Muscle of leg (tissue), 11 donors: ENCODE data around the gene SLIT3. TPM values are rescaled to one million over a fixed set of nuclear protein-coding genes. Genes with fewer than 3 reads are reported as not detected.

ENCODE experiments used
- DNase-seq: peaks from one replicate; pipeline ENCODE4 v3.0.0; 2013
- H3K27ac ChIP-seq: one replicate; pipeline ENCODE4 v1.5.1; 2013; ENCODE audit warnings: mild to moderate bottlenecking, low read length, control low read depth
- H3K27me3 ChIP-seq: one replicate; pipeline ENCODE4 v1.6.1; 2013; ENCODE audit warnings: low read length; ENCODE audit not compliant: control insufficient read depth, insufficient read depth
- H3K36me3 ChIP-seq: one replicate; pipeline ENCODE4 v1.6.1; 2013; ENCODE audit warnings: low read length; ENCODE audit not compliant: control insufficient read depth, insufficient read depth
- H3K4me1 ChIP-seq: one replicate; pipeline ENCODE4 v1.6.1; 2013; ENCODE audit warnings: low read length; ENCODE audit not compliant: control insufficient read depth, insufficient read depth
- H3K4me3 ChIP-seq: one replicate; pipeline ENCODE4 v1.5.1; 2013; ENCODE audit warnings: low read length, control low read depth
- H3K9me3 ChIP-seq: replicated peaks from 2 replicates; pipeline ENCODE4 v1.6.1; 2013; ENCODE audit warnings: low read depth, low read length; ENCODE audit not compliant: control insufficient read depth
- WGBS: methylation state at CpG from one replicate; pipeline ENCODE4 v1.1.5; 2013; ENCODE audit warnings: missing lambda C conversion rate; ENCODE audit not compliant: insufficient coverage; 5-methylcytosine and 5-hydroxymethylcytosine counted together
- polyA plus RNA-seq, 8 donors: library from polyadenylated mRNA; unstranded; fragments of 120-200 nt; gene quantifications; one replicate each; pipeline versions ENCODE4 v1.2.1 to v1.2.3, GENCODE V29; 2013; ENCODE audit warnings: inconsistent platforms in 1 of 8, low replicate concordance in 1 of 8; ENCODE audit not compliant: insufficient read length in 8 of 8, insufficient read depth in 1 of 8
- total RNA-seq: library from RNA; stranded (reverse); fragments of 120-200 nt; gene quantifications from one replicate; pipeline ENCODE4 v1.2.4, GENCODE V29; 2013

Gene SLIT3
- total and polyA plus RNA-seq, 9 donors, result 5.2 to 36.4 (median 12.2) TPM

- Histone ChIP-seq H3K9me3 (peaks cover 5% of the 10 kb centered on the region), H3K4me1 (peaks cover 3% of the 10 kb centered on the region), H3K27me3 (no peaks in the 10 kb centered on the region), H3K27ac (no peak overlapping the region), H3K36me3 (no peaks in the 10 kb centered on the region), H3K4me3 (no peak overlapping the region)
- DNase-seq, result no peak
- WGBS, result 80% methylated on average over 2 of the region's 7 CpGs
These were observed 206.1 kb downstream of the SLIT3 start for GRCh38 chr5:169094586-169095409.

DNA sequence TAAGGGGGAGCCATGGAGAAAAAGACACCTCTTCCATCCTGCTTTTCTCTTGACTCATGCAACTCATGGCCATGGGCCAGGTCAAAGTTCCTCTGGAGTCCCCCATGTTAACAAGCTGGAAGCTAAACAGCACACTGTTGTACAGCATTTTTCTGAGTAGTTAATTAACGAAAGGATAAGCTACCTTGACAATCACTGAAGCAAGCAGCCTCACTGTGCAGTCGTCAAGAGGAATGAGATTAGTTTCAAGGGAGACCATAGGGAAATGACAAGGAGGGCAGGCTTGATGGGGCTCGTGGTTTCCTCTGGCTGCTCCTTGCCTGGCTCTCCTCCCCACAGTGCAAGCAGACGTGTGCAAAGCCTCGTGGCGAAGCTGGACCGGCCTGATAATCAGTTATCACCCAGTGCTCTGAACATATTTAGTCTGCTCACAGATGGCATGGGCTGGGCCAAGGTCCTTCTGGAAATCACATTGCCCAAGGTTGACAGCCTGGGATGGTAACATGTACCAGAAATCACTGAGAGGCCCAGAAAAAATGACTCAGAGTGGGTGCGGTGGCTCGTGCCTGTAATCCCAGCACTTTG is 209.5 kb downstream of the SLIT3 start:
- DNase-seq, result no peak
- peaks cover 5% of the 10 kb centered on the region for H3K9me3 ChIP-seq
- peaks cover 2% of the 10 kb centered on the region for H3K27me3 ChIP-seq
- no peaks in the 10 kb centered on the region for H3K4me1 ChIP-seq
- 79% methylated on average over 7 of the region's 9 CpGs for WGBS
- no peak overlapping the region for H3K4me3 ChIP-seq
- H3K27ac ChIP-seq, result no peak overlapping the region
- no peaks in the 10 kb centered on the region for H3K36me3 ChIP-seq

DNA sequence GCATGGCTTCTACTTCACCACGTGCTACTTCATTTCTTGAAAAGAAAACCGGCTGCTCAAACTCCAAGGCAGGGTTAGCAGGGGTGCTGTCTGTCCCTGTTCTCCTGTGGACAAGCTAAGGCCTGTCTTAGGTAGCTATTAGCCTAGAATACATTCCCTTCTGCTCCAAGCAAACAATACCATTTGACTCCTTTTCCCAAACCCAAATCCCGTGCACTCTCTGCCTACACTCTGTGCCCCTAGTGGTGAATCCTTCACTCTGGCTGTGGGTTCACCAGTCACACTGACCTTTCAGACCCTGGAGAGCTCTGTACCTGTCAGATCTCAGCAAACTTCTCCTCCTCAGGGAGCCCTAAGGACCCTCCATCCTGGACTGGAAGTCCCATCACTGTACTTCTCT is 211.6 kb downstream of the SLIT3 start:
- DNase-seq, result no peak
- 71% methylated on average over 2 of the region's 3 CpGs for WGBS
- Histone ChIP-seq H3K36me3 (no peaks in the 10 kb centered on the region), H3K4me1 (no peaks in the 10 kb centered on the region), H3K27ac (no peak overlapping the region), H3K27me3 (peaks cover 2% of the 10 kb centered on the region), H3K9me3 (peaks cover 5% of the 10 kb centered on the region), H3K4me3 (no peak overlapping the region)

- Histone ChIP-seq H3K4me3 (no peak overlapping the region), H3K4me1 (no peaks in the 10 kb centered on the region), H3K9me3 (peaks cover 5% of the 10 kb centered on the region), H3K27me3 (peaks cover 2% of the 10 kb centered on the region), H3K27ac (no peak overlapping the region), H3K36me3 (no peaks in the 10 kb centered on the region)
- WGBS, result 83% methylated on average over 6 of the region's 11 CpGs
- no peak for DNase-seq
These were observed 212.8 kb downstream of the SLIT3 start for GRCh38 chr5:169088028-169088725.

GRCh38 chr5:169085636-169086035 is 215.3 kb downstream of the SLIT3 start:
- Histone ChIP-seq H3K27me3 (peaks cover 2% of the 10 kb centered on the region), H3K27ac (no peak overlapping the region), H3K4me1 (no peaks in the 10 kb centered on the region), H3K9me3 (peaks cover 3% of the 10 kb centered on the region), H3K4me3 (no peak overlapping the region), H3K36me3 (no peaks in the 10 kb centered on the region)
- WGBS, result 71% methylated on average over 8 of the region's 8 CpGs
- no peak for DNase-seq

DNA sequence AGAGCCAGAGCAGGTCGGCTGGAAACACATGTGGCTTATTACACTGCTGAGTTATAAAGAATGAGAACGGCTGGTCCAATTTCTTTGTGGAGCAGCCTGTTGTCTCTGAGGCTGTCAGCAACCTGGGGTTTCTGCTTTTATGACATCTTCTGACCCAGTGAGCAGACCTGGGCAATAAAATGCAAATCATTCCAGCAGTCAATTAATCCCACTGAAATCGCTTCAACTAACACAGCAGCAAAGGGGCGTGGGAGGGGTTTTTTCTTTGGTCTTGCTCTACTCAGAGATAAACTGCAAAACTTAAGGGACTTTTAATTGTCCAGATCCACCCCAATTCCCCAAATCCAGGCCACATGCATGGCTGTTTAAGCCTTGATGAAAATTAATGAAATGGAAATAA is 215.7 kb downstream of the SLIT3 start:
- Histone ChIP-seq H3K9me3 (no peaks in the 10 kb centered on the region), H3K4me3 (no peak overlapping the region), H3K27me3 (peaks cover 2% of the 10 kb centered on the region), H3K4me1 (no peaks in the 10 kb centered on the region), H3K27ac (no peak overlapping the region), H3K36me3 (no peaks in the 10 kb centered on the region)
- no CpG with 5 or more reads among the region's 4 CpGs for WGBS
- no peak for DNase-seq

- no peak for DNase-seq
- H3K27ac ChIP-seq, result no peak overlapping the region
- peaks cover 2% of the 10 kb centered on the region for H3K27me3 ChIP-seq
- no peaks in the 10 kb centered on the region for H3K9me3 ChIP-seq
- no peak overlapping the region for H3K4me3 ChIP-seq
- H3K4me1 ChIP-seq, result no peaks in the 10 kb centered on the region
- no peaks in the 10 kb centered on the region for H3K36me3 ChIP-seq
- WGBS, result 29% methylated on average over 3 of the region's 4 CpGs
These were observed 216.2 kb downstream of the SLIT3 start for GRCh38 chr5:169084775-169085174.

DNA sequence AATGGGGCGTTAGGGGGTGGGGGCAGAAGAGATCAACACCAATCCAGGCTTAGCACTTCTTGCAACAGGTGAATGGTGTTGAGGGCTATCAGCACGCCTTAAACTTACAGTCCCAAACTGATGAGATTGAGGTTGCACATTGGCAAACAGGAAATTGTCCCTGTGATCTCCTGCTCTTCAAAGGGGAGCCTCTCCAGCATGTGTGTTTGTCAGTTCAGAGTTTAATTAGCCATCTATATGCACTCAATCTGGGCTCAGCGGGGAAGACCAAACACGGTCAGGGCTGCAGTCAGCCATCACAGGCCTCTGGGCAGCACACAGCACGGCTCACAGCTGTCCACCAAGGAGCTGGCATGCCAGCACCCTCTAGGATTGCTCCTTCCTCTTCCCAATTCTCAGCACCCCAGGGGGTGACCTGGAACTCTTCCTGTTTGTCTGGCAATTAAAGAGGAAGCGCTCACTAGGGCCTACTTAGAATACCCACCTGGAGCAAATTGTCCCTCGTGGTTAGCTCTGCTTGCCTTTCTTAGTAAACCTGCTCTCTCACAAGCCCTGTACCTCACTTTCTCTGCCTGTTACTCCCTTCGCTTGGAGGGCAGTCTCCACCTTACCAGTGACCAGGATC is 217.4 kb downstream of the SLIT3 start:
- Histone ChIP-seq H3K4me3 (no peak overlapping the region), H3K4me1 (no peaks in the 10 kb centered on the region), H3K27me3 (peaks cover 2% of the 10 kb centered on the region), H3K9me3 (no peaks in the 10 kb centered on the region), H3K27ac (no peak overlapping the region), H3K36me3 (no peaks in the 10 kb centered on the region)
- 72% methylated on average over 6 of the region's 8 CpGs for WGBS
- DNase-seq, result no peak

- no peaks in the 10 kb centered on the region for H3K27me3 ChIP-seq
- 33% methylated on average over 4 of the region's 9 CpGs for WGBS
- H3K36me3 ChIP-seq, result no peaks in the 10 kb centered on the region
These were observed 219.8 kb downstream of the SLIT3 start for GRCh38 chr5:169081000-169081724.

More at GRCh38 chr5:169081000-169081724, 219.8 kb downstream of the SLIT3 start:
- Histone ChIP-seq H3K4me3 (no peak overlapping the region), H3K9me3 (no peaks in the 10 kb centered on the region), H3K27ac (no peak overlapping the region), H3K4me1 (no peaks in the 10 kb centered on the region)
- DNase-seq, result no peak
